NCI-H1092 (cell line): ENCODE data around the gene CTR9.
"Not testable (repeated sequence)": the region's sequence is repeated elsewhere in the genome, so short reads cannot be mapped to it uniquely, and the experiment has no call there.

Experiments
- DNase-seq: peaks from one replicate; lab custom pipeline; 2025; lab: John Stamatoyannopoulos, UW

Gene CTR9

DNA sequence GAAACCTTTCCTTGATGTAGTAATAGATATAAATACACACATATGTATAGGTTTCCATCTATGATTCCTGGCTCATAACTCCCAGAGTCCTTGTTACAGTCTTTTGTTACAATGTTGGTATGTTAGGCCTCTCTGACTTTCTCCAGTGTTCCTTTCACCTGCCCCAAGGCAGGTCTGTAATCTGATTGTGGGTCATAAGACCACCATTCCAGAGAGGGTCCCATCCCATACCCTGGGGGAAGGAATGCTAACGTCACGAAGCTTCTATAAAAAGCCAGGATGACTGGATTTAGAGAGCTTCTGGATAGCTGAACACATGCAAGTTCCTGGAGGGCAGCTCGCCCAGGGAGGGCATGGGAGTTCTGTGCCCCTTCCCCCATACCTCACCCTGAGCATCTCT is 71.4 kb downstream of the CTR9 start:
- not testable (repeated sequence) for DNase-seq

DNA sequence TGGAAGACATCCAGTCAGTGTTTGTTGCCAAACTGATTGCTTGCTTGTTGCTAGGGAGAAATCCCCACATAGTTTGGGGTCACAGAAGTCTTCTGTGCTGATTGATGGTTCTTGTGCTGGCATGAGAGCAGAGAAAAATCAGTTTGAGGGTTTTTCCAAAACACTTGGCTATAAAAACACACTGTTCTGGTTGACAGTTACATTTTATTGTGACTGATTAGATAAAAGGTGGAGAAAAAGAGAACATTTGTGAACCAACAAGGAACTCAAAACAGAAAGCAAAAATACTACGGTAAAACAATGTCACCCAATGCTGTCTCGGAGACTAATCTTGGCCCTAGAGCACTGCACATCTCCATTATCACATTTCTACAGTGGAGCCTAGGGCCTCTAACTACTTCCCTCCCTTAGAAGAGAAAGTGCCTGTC is 72.1 kb downstream of the CTR9 start:
- no peak for DNase-seq

DNA sequence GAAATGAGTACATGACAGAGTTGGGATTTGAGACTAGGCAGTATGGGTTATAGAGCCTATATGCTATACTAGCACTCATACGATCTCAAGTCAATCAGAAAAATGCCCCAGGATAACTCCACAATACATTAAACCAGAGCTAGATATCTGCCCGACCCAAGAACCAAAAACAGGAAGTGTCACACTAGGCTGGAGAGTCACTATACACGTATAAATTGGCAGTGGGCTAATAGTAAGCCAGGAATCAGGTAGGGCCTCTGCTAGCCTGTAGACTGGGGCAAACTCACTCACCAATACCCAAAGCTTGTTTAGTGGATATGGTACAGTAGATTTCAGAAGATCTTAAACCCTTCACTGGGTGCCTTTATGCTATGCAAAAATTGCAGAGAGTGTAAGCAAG is 73.8 kb downstream of the CTR9 start:
- no peak for DNase-seq

DNA sequence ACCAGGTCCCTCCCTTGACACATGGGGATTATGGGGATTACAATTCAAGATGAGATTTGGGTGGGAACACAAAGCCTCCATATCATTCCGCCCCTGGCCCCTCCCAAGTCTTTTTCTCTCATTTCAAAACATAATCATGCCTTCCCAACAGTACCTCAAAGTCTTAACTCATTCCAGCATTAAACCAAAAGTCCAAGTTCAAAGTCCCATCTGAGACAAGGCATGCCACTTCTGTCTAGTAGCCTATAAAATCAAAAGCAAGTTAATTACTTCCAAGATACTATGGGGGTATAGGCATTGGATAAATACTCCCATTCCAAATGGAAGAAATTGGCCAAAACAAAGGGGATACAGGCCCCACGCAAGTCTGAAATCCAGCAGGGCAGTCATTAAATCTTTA is 77.4 kb downstream of the CTR9 start:
- no peak for DNase-seq

DNA sequence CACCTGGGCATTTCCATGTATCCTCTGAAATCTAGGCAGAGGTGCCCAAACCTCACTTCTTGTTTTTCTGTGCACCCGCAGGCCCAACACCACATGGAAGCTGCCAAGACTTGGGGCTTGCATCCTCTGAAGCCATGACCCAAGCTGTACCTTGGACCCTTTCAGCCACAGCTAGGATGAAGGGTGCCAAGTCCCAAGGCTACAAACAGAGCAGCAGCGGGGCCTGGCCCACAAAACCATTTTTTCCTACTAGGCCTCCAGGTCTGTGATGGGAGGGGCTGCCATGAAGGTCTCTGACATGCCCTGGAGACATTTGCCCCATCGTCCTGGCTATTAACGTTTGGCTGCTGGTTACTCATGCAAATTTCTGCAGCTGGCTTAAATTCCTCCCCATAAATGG is 78.1 kb downstream of the CTR9 start:
- no peak for DNase-seq
